Measurements from ENCODE around the gene EFNA5.

The EFNA5 gene

GRCh38 chr5:107389775-107390148 is 281.0 kb downstream of the EFNA5 start:
- DNase-seq (no peak), ATAC-seq (no peak)

GRCh38 chr5:107389130-107389774 is 281.5 kb downstream of the EFNA5 start:
- peak; percentile 44 for ATAC-seq
- DNase-seq, result peak; percentile 6

GRCh38 chr5:107388141-107388861 is 282.4 kb downstream of the EFNA5 start:
- ATAC-seq, result peak; percentile 64

GRCh38 chr5:107387526-107388140 is 283.1 kb downstream of the EFNA5 start:
- no peak for ATAC-seq
- DNase-seq, result no peak

More at GRCh38 chr5:107388141-107388861, 282.4 kb downstream of the EFNA5 start:
- DNase-seq, result no peak

GRCh38 chr5:107385708-107386107 is 285.0 kb downstream of the EFNA5 start:
- no peak for DNase-seq

GRCh38 chr5:107384256-107384655 is 286.5 kb downstream of the EFNA5 start:
- ATAC-seq (no peak), DNase-seq (no peak)

More at GRCh38 chr5:107385708-107386107, 285.0 kb downstream of the EFNA5 start:
- no peak for ATAC-seq

GRCh38 chr5:107383414-107383813 is 287.3 kb downstream of the EFNA5 start:
- ATAC-seq, result no peak
- DNase-seq, result no peak

- no peak for ATAC-seq
- no peak for DNase-seq
Observed at GRCh38 chr5:107381189-107381856, 289.4 kb downstream of the EFNA5 start.

- ATAC-seq (no peak), DNase-seq (no peak)
Observed at GRCh38 chr5:107380654-107381053, 290.1 kb downstream of the EFNA5 start.

GRCh38 chr5:107378218-107378899 is 292.4 kb downstream of the EFNA5 start:
- DNase-seq (no peak), ATAC-seq (no peak)

GRCh38 chr5:107377277-107377609 is 293.5 kb downstream of the EFNA5 start:
- no peak for ATAC-seq
- DNase-seq, result no peak

GRCh38 chr5:107376546-107377276 is 294.0 kb downstream of the EFNA5 start:
- DNase-seq (no peak), ATAC-seq (no peak)

GRCh38 chr5:107373549-107374263 is 297.0 kb downstream of the EFNA5 start:
- DNase-seq (no peak), ATAC-seq (no peak)

GRCh38 chr5:107372723-107373450 is 297.9 kb downstream of the EFNA5 start:
- DNase-seq (no peak), ATAC-seq (no peak)

- ATAC-seq (no peak), DNase-seq (no peak)
Observed at GRCh38 chr5:107370396-107370968, 300.3 kb downstream of the EFNA5 start.

- ATAC-seq (no peak), DNase-seq (no peak)
Observed at GRCh38 chr5:107369622-107370021, 301.1 kb downstream of the EFNA5 start.

GRCh38 chr5:107368615-107369014 is 302.1 kb downstream of the EFNA5 start:
- DNase-seq (no peak), ATAC-seq (no peak)

- no peak for ATAC-seq
- DNase-seq, result no peak
Observed at GRCh38 chr5:107367939-107368338, 302.8 kb downstream of the EFNA5 start.

- ATAC-seq (no peak), DNase-seq (no peak)
Observed at GRCh38 chr5:107367480-107367879, 303.3 kb downstream of the EFNA5 start.
